Transverse colon (tissue), 3 donors: ENCODE measurements around the gene FBXL17.
A peak's percentile ranks its signal among the peaks of the same experiment; 100 is the strongest.

Experiments used
- CTCF ChIP-seq, 5 experiments: fragments of 200-600 bp in 3 of 5; fragments of 450-650 bp in 2 of 5; sonication (generic) in 3 of 5; IDR thresholded peaks; 1 replicate in 2 of 5; 2 replicates in 3 of 5; pipeline ENCODE4 v1.5.1; 2016 to 2017; ENCODE audit warnings: antibody characterized with exemption in 5 of 5, inconsistent platforms in 3 of 5, mild to moderate bottlenecking in 2 of 5, moderate library complexity in 1 of 5
- EP300 ChIP-seq: sonication (generic); formaldehyde crosslinking; IDR thresholded peaks from one replicate; pipeline ENCODE4 v1.6.1; 2017; ENCODE audit warnings: antibody characterized with exemption, low read depth
- POLR2A ChIP-seq: fragments of 450-650 bp; IDR thresholded peaks from one replicate; pipeline ENCODE4 v1.6.1; 2016; ENCODE audit warnings: antibody characterized with exemption, mild to moderate bottlenecking, moderate library complexity

- TF ChIP-seq CTCF (IDR thresholded peaks at IDR 0.05) (peak; percentile 79 to 93 (median 92)), POLR2A (no peak), EP300 (no peak)
Measured at GRCh38 chr5:108260117-108260857, 121.6 kb downstream of the FBXL17 start.
